HG03039 (cell line): ENCODE data around the gene C19orf47.

Source experiments
- ATAC-seq: cut with Tn5 transposase; IDR thresholded peaks from one replicate; pipeline ENCODE4 v1.9.1; 2021; ENCODE audit warnings: mild to moderate bottlenecking, moderate library complexity; ENCODE audit not compliant: unreplicated experiment

C19orf47 gene, protein sequence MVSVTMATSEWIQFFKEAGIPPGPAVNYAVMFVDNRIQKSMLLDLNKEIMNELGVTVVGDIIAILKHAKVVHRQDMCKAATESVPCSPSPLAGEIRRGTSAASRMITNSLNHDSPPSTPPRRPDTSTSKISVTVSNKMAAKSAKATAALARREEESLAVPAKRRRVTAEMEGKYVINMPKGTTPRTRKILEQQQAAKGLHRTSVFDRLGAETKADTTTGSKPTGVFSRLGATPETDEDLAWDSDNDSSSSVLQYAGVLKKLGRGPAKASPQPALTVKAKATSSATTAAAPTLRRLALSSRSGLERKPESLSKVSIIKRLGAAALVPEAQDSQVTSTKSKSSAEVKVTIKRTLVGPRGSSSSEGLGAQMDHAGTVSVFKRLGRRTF

DNA sequence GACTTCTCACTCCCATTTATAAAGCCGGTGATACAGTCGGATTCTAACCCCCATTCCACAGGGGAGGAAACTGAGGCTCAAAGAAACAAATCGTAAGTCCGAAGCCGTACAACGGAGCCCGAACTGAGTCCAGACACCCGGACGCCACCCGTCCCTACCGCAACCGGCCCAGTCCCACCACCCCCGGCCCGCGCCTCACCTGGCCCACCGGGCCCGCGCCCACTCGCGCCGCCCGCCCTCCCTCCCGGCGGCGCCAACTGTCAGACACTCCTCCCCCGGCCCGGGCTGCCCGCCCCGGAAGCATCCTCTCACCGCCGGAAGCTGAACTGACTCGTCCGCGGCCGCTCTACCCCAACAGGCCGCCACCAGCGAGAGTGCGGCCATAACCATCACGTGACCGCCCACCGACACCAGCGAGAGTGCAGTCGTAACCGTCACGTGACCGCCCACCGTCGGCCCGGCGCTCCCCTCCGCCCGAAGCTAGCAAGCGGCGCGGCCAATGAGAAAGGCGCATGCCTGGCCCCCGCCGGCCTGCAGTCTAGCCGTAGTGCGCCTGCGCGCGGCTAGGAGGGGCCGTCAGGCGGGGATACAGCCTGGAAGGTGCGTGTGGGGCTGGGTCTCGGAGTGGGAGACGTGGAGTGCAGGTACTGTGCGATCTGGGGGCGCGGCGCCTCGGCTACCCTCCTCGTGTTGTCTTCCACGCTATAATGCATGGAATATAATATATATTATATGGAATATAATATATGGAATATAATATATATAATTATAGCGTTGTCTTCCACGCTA, at the start of gene C19orf47, which contains the start of gene PLD3:
C19orf47 (minus strand) TSS at position 273 of the 789 bp plus-strand sequence. CDS start 6,540 bp downstream, outside the sequence.
PLD3 (plus strand) TSS at position 571 of the 789 bp plus-strand sequence. CDS start 17,789 bp downstream, outside the sequence.
- peak; percentile 87 for ATAC-seq

DNA sequence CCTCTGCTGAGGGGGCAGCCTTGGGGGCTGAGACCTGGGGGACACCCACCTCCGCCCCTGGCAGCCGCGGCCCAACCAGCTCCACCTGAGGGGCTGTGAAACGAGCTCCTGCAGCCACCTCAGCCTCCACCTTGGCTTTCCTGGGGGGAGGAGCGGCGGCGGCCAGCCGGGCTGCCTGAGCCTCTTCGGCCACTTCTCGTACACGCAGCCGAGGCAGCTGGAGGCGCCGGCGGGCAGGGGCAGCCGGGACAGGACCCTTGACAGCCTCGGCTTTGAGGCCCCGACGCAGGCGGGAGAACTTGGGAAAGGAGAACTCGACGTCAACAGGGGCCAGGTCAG, 49.3 kb upstream of the C19orf47 start:
- no peak for ATAC-seq

DNA sequence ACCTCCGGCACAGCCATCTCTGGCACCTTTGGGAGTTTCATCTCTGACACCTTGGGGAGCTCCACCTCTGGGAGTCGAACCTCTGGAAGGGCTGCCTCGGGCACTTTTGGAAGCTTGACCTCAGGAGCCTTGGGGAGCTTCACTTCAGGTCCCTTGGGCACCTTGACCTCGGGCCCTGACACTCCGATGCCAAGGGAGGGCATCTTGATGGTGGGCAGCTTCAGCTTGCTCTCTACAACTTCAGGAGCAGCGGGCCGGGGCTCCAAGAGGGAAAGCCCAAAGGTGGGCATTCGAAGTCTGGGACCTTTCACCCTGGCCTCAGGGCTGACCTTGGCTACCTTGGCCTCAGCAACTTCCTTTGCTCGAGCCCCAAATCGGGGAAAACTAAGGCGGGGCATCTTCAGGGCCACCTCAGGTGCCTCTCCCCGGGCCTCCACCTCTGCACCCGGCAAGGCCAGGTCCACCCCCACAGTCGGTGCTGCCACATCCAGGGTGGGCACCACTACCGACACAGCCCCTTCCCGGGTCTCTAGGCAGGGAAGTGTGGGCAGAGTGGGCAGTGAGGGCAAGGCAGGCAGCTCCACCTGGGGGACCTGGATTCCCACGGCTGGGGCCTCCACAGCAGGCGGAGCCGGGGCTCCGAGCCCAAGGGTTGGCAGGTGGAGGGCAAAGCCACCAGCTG, 48.8 kb upstream of the C19orf47 start:
- no peak for ATAC-seq

DNA sequence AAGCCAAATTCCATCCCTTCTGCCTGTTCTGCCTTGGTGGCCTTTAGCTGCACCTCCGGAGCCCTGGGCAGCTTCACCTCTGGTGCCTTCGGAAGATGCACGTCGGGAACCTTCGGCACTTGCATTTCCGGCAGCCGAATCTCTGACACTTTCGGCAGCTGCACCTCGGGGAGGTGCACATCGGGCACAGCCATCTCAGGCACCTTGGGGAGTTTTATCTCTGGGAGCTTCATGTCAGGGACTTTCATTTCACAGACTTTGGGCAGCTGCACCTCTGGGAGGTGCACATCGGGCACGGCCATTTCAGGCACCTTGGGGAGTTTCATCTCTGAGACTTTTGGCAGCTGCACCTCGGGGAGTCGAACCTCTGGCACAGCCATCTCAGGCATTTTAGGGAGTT, 47.8 kb upstream of the C19orf47 start:
- no peak for ATAC-seq

GRCh38 chr19:40394816-40395210, 46.6 kb upstream of the C19orf47 start:
- ATAC-seq = no peak

GRCh38 chr19:40393894-40394815, 46.0 kb upstream of the C19orf47 start:
- no peak for ATAC-seq

GRCh38 chr19:40392894-40393517, 44.8 kb upstream of the C19orf47 start:
- ATAC-seq = no peak

GRCh38 chr19:40392123-40392522, 43.9 kb upstream of the C19orf47 start:
- ATAC-seq = no peak

- ATAC-seq = no peak
Observed at GRCh38 chr19:40390084-40390742, 42.0 kb upstream of the C19orf47 start, which contains the start of gene HIPK4. HIPK4 (minus strand) TSS chr19:40390181; CDS start chr19:40389902, 279 bp downstream.

DNA sequence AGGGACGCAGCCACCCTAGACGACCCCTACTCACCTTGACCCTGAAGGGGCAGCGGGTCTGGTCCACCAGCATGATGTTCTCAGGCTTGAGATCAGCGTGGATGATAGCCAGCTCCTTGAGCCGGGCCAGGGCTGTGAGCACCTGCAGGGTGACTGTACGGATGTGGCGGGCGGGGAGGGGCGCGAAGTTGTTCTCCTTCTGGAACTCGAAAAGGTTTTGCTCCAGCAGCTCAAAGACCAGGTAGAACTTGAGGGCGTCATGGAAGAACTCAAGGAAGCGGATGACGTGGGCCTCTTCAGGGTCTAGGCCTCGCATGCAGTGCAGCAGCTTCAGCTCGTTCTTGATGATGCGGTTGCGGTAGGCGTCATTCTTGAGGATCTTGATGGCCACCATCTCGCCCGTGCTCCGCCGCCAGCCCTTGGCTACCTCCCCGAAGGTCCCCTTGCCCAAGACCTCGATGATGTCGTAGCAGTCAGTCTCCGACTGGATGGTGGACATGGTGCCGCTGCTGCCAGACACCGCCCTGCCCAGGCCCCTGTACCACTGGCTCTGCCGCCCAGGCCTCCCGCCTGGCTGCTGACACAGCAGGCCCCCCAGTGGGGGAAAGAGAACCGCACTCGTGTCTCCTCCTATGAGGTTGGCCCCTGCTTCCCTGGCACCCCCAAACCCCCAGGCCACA, 41.3 kb upstream of the C19orf47 start:
- ATAC-seq = no peak

- no peak for ATAC-seq
Observed at GRCh38 chr19:40388481-40388880, 40.3 kb upstream of the C19orf47 start.

GRCh38 chr19:40387155-40387554, 39.0 kb upstream of the C19orf47 start:
- no peak for ATAC-seq

- ATAC-seq = no peak
Observed at GRCh38 chr19:40383668-40384248, 35.6 kb upstream of the C19orf47 start.

GRCh38 chr19:40381321-40381720, 33.1 kb upstream of the C19orf47 start:
- ATAC-seq = no peak

GRCh38 chr19:40380199-40381037, 32.2 kb upstream of the C19orf47 start:
- ATAC-seq = no peak

DNA sequence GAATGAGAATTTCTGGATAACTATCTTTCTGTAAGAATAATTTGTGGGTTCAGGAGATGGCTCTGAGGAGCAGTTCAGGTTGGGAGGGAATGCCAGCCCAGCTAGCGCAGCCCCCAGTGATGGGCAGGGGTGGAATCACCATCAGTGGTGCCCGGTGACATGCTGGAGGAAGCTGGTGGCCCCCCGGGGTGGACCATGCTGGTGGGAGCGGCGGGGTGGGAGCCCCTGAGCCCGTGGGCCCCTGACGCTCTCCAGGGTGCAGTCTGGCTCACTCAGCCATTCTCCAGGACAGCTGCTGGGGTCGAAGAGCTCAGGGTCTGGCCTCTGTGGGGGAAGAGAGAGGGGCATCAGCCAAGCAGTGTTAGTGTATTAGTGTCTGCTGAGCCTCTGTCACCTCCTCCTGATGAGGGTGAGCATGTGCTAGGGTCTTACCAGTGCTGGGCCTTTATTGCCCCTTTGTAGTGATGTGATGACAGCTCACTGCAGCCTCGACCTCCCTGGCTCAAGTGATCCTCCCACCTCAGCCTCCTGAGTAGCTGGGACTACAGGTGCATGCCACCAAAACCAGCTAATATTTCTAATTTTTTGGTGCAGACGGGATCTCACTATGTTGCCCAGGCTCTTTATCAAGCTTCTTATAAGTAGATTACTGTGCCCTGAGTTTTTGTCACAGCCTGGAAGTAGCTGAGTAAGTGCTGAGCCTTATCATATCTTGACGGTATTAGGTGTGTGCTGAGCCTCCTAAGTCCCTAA, 31.4 kb upstream of the C19orf47 start:
- no peak for ATAC-seq

GRCh38 chr19:40378509-40378908, 30.3 kb upstream of the C19orf47 start:
- ATAC-seq = no peak
